HG03565 (cell line): ENCODE results near the gene FHIT.

ENCODE experiments used
- ATAC-seq: cut with Tn5 transposase; IDR thresholded peaks from one replicate; pipeline ENCODE4 v1.9.1; 2021; ENCODE audit warnings: mild to moderate bottlenecking, moderate library complexity; ENCODE audit not compliant: unreplicated experiment

FHIT gene

DNA sequence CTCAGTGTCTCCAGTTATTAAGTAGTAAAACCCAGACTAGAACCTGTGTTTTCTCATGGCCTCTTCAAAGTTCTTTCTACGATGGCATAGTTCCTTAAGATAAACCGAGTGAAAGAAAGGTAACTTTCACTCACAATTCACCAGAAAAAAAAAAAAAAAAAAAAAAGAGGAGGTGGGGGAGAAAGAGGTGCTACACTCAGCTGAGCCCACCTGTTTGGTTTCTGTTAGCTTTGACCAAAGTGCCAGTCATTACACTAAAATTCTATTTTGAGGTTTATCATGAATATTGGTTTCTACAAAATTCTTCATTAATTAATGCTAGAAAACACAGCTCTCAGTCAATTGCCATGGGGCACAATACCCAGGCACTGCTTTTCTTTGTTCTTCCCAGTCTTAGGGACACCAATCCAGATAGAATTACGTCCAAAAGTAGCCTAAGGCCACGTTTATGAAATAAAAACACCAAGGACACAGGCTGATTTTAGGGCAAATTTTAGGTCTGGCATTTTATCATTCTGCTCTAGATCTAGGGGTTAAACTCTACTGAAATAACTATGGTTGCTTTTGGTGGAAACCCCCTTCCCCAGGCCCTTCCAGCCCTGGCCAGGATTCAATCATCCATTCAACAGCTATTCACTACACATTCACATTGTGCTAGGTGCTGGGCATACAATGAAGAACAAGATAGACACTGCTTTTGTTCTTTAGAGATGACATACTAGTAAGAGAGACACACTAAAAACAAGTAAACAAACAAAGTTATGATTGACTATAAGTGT, 1097.8 kb downstream of the FHIT start:
- no peak for ATAC-seq

DNA sequence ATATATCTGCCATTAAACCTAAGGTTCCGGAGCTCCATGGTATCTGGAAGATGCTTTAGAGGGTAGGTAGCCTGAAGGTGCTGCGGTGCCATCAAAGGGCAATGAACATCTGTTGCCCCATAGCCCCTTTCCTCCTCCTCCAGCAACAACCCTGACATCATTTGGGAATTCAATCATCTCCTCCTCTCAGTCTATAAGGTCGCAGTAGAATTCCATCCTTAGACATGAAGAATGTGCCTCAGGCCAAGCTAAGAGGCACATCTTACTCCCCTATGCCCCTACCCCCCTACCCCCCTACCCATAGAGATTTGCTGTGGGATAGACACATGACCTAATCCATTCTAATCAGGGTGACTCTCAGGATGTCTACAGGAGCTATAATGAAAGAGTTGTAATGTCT, 1101.8 kb downstream of the FHIT start:
- ATAC-seq, result no peak

DNA sequence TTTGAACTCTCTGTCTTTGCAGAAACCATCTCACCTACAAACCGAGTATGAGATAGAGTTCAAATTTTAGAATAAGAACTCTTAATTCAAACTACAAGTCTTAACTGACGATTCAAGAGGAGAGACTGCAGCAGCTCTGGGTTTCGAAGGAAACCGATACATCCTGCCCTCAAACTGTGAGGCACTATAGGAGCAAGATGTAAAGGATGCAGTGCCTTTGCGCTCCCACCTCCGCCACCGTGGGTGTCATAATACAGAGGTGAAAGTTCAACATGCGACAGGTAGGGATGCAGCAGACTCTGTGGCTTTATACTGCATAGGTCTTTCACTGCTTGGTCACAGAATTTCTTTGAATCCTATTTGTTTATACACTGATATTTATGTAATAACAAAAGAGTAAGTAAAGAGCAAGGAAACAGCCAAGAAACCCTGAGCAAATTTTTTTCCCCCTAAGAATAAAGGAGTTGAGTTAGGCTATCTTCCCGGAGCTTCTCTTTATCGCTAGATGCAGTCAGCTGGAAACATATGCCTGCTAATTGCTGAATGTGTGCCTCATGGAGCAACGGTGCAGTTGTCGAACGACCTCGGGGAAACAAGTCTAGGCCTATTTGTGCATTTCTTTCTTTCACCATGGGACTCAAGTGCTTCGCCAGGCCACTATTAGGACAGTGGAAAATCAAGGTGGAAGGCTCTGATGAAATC, 1103.9 kb downstream of the FHIT start:
- no peak for ATAC-seq

DNA sequence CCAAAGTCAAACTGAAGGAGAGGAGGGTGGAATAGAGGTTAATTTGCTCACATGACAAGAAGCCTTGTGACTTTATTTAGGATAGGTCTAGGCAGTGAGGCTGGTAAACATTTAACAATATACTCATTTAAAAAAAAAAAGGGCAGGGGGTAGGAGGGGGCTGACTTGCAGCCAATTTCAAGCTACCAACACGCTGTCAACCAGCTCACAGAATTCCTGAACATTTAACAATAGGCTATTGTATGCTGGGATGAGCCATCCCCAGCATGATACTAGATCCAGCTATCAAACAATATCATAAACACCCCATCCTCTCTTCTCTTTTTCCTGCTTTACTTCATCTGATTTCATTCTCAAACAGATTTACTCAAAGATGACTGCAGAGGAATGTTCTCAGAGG, 1105.1 kb downstream of the FHIT start:
- no peak for ATAC-seq

DNA sequence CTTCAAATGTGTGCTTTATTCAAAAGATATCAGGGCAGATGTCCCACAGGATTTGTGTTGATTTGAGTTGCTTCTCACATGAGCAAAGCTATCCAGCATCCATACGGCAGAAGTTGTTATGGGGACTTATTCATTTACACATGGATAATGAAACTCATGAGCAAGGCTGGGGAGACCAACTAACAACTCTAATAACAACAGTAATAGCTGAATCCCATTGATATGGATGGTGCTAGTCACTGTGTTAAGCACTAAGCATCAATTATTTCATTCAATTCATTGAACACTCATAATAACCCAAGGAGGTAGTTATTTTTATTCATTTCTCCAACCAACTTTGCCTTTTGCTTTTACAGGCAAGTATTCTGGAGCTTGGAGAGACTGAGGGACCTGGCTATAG, 1107.2 kb downstream of the FHIT start:
- ATAC-seq, result no peak

DNA sequence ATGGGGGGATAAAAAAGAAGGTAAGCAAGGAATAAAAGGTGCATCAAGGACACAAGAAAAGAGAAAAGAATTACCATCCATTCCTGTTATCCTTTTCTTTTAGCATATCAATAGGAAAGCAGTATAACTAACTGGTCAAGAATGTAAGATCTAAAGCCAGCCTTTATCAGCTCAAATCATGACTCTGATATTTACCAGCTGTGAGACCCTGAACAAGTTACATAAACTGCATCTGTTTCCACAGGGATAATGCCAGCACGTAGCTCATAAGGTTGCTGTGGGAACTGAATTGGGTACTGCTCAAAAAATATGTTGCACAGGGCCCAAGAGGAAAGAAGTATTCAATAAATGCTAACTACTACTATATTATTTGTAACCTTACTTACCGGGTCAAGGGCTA, 1109.2 kb downstream of the FHIT start:
- ATAC-seq, result no peak

DNA sequence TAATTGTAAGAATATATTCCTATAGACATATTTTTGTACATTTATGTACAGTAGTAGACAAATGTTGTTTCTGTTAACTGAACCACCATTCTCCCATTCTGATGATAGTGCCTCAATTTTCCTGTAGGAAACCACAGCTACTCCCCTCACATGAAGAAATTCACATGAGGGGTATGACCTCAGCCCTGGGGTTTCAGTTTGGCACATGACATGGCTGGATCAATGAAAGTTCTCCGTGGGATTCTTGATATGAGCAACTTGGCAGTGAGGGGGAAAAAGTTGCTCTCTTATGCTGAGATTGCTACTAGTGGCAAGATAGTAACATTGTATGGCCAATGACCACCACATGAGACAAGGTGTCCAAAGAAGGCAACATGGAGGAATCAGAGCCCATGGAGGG, 1111.1 kb downstream of the FHIT start:
- ATAC-seq, result no peak

DNA sequence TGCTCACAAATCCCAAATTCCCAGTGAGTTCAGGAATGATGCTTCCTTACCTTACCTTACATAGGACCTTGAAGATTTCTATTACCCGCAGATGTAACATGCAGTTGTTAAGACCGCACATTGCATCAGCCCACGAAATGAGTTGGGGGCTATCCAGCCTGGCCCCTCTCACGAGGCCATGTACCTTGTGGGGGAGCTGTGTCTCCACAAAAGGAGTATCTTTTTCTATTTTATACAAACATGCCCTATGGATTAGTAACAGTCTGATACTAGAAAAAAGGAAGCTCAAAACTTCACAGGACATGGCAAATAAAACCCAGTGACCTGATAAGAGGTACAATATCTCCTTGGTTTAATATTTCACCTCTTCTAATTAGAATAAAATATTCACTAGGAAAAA, 1114.7 kb downstream of the FHIT start:
- ATAC-seq, result no peak

DNA sequence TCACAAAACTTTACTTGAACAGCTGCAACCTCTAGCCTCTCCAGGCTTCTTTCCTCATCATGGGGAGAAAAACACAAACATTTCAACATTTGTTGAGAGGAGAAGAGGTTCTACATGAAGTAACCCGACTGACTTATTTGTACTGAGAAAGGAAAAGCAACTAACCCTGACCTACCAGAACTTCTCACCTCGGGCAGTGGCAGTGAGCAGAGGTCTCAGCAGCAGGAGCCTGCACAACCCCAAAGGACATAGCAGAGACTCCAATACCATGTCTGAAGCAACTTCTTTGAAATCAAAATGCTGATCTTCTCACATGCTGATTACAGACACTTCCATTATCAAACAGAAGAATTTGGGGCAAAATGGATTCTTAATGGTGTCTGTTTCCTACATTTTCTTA, 1115.8 kb downstream of the FHIT start:
- no peak for ATAC-seq

DNA sequence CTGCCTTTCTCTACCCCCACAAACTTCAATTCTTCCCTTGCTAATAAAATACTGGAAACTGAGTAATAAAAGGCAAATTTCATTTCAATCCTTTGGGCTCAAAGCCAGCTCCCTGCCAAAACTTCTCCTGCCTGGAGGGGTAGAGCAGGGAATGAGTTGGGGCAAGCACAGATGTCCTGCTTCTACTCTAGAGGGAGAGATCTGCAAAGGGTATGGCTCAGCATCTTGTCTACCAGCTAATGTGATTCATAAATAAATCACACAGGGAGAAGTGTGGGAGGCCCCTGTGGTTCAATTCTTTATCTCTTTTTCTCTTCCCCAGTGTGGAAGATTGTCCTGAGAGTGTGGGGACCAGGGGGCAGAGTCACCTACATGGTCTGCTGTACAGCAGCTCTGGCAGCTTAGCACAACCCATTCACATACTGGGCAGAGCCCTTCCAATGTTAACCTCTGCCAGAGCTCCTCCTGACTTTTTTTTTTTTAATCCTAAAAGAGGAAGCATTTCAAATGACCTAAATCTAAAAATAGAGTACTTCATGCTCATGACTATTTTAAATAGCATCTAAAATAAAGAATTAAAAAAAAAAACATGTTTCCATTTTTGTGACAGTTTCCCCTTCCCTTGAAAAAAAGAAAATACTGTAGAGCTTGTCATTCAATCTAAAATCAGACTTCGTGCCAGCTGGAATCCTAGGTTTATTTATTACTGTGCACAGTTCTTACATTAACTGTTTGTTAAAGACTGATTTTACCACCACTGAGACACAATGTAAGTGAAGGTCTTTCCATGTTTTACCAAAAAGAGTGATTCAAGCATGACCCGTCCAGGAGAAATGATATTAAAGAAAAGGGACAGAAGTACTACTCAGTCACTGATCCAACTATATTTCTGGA, 1117.7 kb downstream of the FHIT start:
- no peak for ATAC-seq

DNA sequence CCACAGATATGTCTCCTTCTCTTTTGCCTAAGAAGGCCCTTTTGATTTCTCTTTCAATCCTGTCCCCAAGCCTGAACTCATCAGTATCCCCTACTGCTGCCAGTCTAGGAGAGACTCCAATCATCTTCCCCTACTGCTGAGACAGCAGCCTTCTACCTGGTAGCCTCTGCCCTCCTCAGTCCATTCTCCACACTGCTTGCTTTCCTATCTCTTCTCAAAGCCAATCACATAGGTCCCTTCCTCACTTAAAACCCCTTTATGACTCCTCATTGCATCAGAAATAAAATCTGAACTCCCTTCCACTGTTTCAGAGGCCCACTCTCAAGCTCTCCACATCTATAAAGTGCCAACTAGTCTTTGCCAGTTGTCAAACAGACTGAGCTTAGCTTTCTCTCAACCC, 1119.6 kb downstream of the FHIT start:
- no peak for ATAC-seq

DNA sequence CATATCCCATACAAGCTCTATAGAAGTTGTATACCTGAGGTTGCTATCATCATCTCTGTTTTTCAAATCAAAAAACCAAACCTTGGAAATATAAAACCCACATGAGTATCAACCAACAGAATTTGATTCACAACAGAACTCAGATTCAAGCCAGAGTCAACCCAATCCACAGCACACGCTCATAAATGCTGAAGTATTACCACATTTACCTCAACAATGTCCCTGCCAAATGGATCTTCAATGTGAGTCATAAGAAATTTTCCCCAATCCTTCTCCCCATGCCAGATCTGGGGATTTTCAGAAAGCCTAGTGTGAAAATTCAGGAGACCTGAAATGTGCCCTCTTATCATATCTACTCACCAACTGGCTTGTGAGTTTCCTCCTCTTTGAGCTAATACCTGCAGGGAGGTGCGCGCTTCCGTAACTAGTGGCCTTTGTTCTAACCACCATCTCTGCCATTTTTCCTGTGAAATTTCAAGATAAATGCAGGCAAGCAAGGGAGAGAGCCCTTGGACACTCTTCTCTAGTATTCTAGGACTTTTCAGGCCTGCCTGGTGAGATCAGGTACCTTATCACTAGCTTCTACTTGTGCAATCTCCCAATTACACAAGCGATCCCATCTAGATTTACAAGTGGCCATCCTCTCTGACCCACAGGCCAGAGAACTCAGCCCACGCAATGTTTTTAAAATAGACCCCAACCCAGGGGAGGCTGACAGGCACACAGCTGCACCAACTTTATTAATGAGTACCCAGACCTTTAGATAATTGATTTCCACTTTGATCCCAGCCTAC, 1124.5 kb downstream of the FHIT start:
- ATAC-seq, result no peak

DNA sequence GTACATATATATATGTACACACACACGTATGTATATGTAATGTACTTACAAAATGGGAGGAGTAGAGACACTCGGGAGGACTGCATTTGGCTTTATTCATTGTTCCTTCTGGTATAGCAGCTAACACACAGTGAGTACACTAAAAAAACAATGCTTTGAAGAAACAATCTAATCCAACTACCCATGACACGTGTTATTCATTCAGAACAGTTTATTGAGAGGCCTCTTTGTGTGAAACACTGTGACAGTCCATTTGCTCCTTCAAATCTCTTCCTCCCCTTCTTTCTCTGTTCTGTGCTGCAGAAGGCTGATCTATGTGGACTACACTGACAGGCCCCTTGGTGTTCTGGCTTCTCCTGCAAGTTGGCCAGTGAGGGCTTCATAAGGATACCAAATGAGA, 1125.6 kb downstream of the FHIT start:
- ATAC-seq, result no peak

DNA sequence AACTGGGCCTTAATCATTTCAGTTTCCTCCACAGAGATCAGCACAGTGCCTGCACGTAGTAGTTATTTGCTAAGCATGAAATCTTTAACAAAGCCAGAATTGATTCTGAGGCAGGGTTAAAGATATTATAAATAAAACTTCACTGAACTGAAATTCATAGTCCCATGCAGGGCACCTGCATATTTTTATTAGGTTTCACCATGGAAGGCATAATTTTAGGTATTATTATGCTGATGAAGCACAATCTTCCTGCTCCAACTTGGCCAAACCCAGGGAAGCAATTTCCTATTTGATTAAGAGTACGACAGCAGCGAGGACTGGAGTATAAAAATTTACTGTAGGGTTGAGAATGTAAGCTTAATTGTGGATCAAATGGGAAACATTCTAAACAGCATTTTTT, 1131.0 kb downstream of the FHIT start:
- ATAC-seq, result no peak

DNA sequence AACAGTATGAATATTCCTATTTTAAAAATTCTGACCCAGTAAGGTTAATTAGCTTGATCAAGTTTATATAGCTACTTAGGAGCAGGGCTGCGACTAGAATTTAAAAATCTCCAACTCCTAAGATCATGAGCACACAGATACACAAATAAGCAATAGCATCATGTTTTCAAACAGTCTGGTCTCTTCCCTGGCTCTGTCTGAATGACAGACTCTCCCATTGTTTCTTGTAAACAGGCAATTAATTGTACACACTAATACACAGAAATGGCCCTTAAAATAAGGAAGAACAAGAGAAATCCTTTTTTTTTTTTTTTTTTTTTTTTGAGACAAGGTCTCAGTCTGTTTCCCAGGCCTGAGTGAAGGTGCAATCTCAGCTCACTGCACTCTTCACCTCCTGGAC, 1137.1 kb downstream of the FHIT start:
- ATAC-seq, result no peak

DNA sequence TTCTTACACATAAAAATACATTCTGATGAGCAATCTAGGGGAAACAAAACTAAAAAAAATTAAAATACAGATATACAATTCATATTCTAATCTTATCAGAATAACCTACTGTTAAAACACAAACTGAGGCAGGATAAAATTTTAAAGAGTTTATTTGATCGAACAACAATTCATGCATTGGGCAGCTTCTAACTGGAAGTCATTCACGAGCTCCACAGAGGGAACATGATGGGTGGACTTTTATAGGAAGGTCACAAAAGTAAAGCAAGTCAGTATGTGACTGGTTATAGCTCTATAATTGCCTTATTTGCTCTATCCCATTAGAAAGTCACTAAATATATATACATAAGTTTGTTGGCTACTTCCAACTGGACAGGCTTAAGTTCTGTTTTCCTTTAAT, 1144.0 kb downstream of the FHIT start:
- no peak for ATAC-seq

DNA sequence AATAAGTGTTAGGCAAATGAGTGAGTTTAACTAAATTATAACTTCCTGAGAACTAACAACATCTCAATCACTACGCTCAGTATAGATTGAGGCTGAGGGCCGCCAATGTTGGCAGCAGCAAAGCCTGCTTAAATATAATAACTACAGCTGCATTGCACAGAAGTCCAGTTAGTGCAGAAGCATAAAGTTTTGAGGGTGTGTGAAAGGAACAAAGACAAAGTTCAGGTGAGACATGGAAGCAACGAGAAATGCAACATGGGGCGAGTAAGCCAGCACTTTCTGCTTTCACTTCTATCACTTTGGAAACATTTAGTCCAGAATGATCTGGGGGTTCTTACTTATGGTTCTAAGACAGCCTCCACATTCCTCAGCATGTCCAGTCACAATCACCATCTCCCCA, 1149.1 kb downstream of the FHIT start:
- ATAC-seq, result no peak

DNA sequence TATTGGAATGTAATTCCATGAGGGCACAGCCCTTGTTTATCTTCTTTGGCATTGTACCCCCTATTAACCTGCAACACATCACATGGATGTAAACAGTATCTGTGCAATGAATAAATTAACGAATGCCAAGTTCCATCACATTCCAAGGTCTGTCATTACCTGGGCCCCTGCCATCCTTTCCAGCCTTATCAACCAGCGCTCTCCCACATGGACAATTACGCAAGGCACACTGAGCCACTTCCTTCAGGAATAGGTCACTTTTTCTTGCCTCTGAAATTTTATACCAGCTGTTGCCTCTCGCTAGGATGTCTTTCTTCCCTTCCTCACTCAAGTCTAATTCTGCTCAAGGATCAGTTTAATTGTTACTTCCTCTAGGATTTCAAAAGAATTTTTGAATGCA, 1149.6 kb downstream of the FHIT start:
- ATAC-seq, result no peak

DNA sequence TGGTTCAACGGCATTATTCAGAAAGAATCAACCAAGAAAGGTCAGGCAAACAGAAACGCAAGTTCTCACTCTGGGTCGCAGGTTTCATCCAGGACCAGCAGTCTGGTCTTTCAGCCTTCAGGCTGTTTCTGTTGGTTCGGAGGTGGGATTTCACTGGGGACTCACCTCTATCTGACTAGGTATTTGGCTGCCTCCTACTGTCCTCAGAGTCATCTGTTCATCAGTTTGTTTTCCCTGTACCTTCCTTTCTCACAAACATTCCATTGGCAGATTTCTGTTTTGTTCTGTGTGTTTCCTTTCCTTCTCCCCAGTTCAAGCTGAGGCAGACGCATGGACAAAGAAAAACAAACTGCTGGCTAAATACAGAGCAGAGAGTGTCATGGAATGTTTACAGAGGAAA, 1154.8 kb downstream of the FHIT start:
- no peak for ATAC-seq

DNA sequence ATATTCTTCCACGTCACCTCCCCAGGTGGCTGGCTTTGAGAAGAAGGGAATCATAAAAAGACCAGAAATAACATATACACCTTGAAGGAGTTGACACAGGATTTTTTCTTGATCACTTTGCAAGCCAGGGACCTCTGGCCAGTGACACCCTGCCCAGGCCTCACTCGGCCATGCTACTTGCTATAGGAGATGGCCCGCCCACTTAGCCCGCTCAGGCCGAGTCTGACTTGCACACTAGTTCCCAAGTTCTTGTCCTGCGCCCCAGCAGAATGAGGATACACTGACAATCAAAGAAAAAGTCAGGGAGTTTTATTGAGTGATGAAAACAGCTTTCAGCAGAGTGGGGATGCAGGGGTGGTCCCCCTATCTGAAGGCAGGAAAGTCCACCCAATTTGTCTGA, 1155.3 kb downstream of the FHIT start:
- ATAC-seq, result no peak

DNA sequence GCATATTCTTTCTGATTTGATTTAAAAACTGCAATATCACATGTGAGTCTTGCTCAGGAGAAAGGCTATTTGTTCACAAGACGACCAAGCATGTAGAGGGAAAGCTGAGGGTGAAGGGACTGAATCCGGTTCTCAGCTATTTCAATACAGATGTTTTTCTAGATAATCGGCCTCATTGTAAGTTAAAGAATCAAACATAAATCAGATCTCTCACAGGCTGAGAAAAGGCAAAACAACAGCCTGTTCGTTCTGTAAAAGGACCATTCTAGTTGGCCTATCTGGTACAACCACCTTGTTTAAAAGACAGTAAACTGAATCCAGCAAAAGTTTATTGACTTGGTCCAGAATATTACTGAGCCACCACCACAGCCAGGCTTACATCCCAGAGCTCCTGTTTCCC, 1155.7 kb downstream of the FHIT start:
- ATAC-seq, result no peak
